A673 (cell line): ENCODE measurements around the gene ZNHIT1. TPM values are rescaled to one million over a fixed set of nuclear protein-coding genes. Genes with fewer than 3 reads are reported as not detected.

Source experiments
- BruUV-seq: library from RNA; stranded (reverse); fragments of 400-500 nt; replicated peaks from 2 replicates; lab custom pipeline; 2021; lab: Mats Ljungman, UMichigan
- CTCF ChIA-PET: fragments of 300-600 bp; sonication (Branson Sonifier 250); formaldehyde crosslinking; loops from one replicate; lab custom pipeline; 2022; ENCODE audit warnings: antibody characterized with exemption; lab: Charles Lee
- POLR2A ChIA-PET: fragments of 300-600 bp; sonication (Branson Sonifier 250); formaldehyde crosslinking; loops from one replicate; lab custom pipeline; 2022; ENCODE audit warnings: antibody characterized with exemption; ENCODE audit not compliant: low non-redundant PET; lab: Charles Lee
- DNase-seq: peaks from one replicate; pipeline ENCODE4 v3.0.0-alpha.2; 2015; ENCODE audit warnings: low spot score
- H3K27ac ChIP-seq: fragments of 200-600 bp; sonication (generic); 2 replicates; pipeline ENCODE4 v1.5.1; 2016; ENCODE audit warnings: mixed run types, low read depth, mild to moderate bottlenecking, mixed read lengths, antibody characterized with exemption, low read length; ENCODE audit not compliant: poor library complexity, severe bottlenecking
- H3K27me3 ChIP-seq: fragments of 200-600 bp; sonication (generic); replicated peaks from 2 replicates; pipeline ENCODE4 v1.6.1; 2017; ENCODE audit warnings: mixed run types, low read depth, mild to moderate bottlenecking, mixed read lengths, antibody characterized with exemption, low read length; ENCODE audit not compliant: insufficient read depth, poor library complexity
- H3K36me3 ChIP-seq: fragments of 200-600 bp; sonication (generic); 2 replicates; pipeline ENCODE4 v1.6.1; 2016; ENCODE audit warnings: mixed run types, mild to moderate bottlenecking, mixed read lengths, antibody characterized with exemption, low read length; ENCODE audit not compliant: insufficient read depth, poor library complexity, severe bottlenecking
- H3K4me1 ChIP-seq: fragments of 200-600 bp; sonication (generic); 2 replicates; pipeline ENCODE4 v1.6.1; 2017; ENCODE audit warnings: mixed run types, mild to moderate bottlenecking, mixed read lengths, antibody characterized with exemption, low read length; ENCODE audit not compliant: insufficient read depth, poor library complexity, severe bottlenecking
- H3K4me3 ChIP-seq: fragments of 200-600 bp; sonication (generic); 2 replicates; pipeline ENCODE4 v1.5.1; 2016; ENCODE audit warnings: low read depth, mixed run types, mild to moderate bottlenecking, mixed read lengths, low read length; ENCODE audit not compliant: poor library complexity, severe bottlenecking
- H3K9me3 ChIP-seq: fragments of 200-600 bp; sonication (generic); 2 replicates; pipeline ENCODE4 v1.6.1; 2016; ENCODE audit warnings: mixed run types, low read depth, mild to moderate bottlenecking, mixed read lengths, antibody characterized with exemption, low read length; ENCODE audit not compliant: poor library complexity, severe bottlenecking
- EZH2 ChIP-seq: fragments of 200-600 bp; sonication (generic); IDR thresholded peaks from 2 replicates; pipeline ENCODE4 v1.6.1; 2017; ENCODE audit warnings: borderline replicate concordance, low read depth, mild to moderate bottlenecking, mixed read lengths, antibody characterized with exemption, low read length; ENCODE audit not compliant: poor library complexity, severe bottlenecking
- intact Hi-C: fragments of 100-400 bp; cut with micrococcal nuclease; formaldehyde crosslinking; loops from one replicate; pipeline ENCODE4 v1.10.0; 2022; ENCODE audit not compliant: unreplicated experiment
- total RNA-seq: library from RNA; stranded (reverse); gene quantifications from 2 replicates; pipeline ENCODE4 v1.2.3, GENCODE V29; 2021
- TF ChIP-seq, protein P1 (sequence below): fragments of 300-800, 200-600 bp; sonication (generic); conservative IDR thresholded peaks from 2 replicates; pipeline ENCODE4 v1.5.1; 2017; ENCODE audit warnings: low read depth, mild to moderate bottlenecking, antibody characterized with exemption, low read length, moderate library complexity, mixed read lengths

The ZNHIT1 gene
- total RNA-seq, 1 experiment from 2014 or later: 65.1 TPM

GRCh38 chr7:101185258-101185839 lies 32.6 kb upstream of the ZNHIT1 start:
- H3K9me3 ChIP-seq: no peaks in the 10 kb centered on the region
- no peaks in the 10 kb centered on the region for H3K4me1 ChIP-seq
- H3K27ac ChIP-seq: no peak overlapping the region
- peaks cover 6% of the 10 kb centered on the region for H3K27me3 ChIP-seq
- TF ChIP-seq, protein P1, sequence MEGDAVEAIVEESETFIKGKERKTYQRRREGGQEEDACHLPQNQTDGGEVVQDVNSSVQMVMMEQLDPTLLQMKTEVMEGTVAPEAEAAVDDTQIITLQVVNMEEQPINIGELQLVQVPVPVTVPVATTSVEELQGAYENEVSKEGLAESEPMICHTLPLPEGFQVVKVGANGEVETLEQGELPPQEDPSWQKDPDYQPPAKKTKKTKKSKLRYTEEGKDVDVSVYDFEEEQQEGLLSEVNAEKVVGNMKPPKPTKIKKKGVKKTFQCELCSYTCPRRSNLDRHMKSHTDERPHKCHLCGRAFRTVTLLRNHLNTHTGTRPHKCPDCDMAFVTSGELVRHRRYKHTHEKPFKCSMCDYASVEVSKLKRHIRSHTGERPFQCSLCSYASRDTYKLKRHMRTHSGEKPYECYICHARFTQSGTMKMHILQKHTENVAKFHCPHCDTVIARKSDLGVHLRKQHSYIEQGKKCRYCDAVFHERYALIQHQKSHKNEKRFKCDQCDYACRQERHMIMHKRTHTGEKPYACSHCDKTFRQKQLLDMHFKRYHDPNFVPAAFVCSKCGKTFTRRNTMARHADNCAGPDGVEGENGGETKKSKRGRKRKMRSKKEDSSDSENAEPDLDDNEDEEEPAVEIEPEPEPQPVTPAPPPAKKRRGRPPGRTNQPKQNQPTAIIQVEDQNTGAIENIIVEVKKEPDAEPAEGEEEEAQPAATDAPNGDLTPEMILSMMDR: no peak
- no peak for TF ChIP-seq EZH2
- ChIA-PET POLR2A (no interaction called here), CTCF (no interaction called here)
- intact Hi-C loops: no loop called here
- DNase-seq: no peak
- no TSS peak for BruUV-seq
- H3K36me3 ChIP-seq: no peaks in the 10 kb centered on the region
- no peak overlapping the region for H3K4me3 ChIP-seq

- intact Hi-C loops: no loop called here
- no TSS peak for BruUV-seq
- DNase-seq: no peak
Observed at GRCh38 chr7:101186194-101186593, 31.8 kb upstream of the ZNHIT1 start.

DNA sequence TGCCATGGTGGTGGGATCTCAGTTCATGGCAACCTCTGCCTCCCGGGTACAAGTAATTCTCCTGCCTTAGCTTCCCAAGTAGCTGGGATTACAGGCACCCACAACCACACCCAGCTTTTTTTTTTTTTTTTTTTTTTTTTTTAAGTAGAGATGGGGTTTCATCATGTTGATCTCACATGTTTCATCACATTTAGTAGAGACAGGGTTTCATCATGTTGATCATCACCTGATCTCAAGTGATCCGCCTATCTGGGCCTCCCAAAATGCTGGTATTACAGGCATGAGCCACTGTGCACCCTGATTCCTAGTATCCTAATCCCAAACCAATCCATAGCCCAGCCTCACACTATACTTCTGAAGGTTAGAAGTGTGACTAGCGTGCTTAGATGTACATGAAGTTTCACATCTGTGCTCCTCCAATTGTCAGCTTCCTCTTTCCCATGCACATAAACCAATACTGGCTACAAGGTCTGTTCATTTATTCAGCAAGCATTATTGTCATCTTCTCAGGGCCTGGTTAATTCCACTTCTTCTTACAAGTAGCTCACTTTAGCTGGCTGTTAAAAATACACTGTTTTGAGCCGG lies 31.0 kb upstream of the ZNHIT1 start:
- H3K36me3 ChIP-seq: no peaks in the 10 kb centered on the region
- no peaks in the 10 kb centered on the region for H3K4me1 ChIP-seq
- no peak for DNase-seq
- no peaks in the 10 kb centered on the region for H3K9me3 ChIP-seq
- CTCF ChIA-PET: interaction anchor here (0.7 kb wide), 1 partner anchor 276 kb away, joined by 3 read pairs; no protein-coding TSS in a partner anchor
- no peak overlapping the region for H3K27ac ChIP-seq
- intact Hi-C loops: no loop called here
- no TSS peak for BruUV-seq
- POLR2A ChIA-PET: interaction anchor here (0.7 kb wide), 1 partner anchor 235 kb away, joined by 6 read pairs; no protein-coding TSS in a partner anchor
- H3K27me3 ChIP-seq: no peaks in the 10 kb centered on the region
- no peak overlapping the region for H3K4me3 ChIP-seq
- TF ChIP-seq, protein P1: no peak
- no peak for TF ChIP-seq EZH2

More at GRCh38 chr7:101186194-101186593, 31.8 kb upstream of the ZNHIT1 start:
- H3K4me1 ChIP-seq: no peaks in the 10 kb centered on the region
- no peaks in the 10 kb centered on the region for H3K27me3 ChIP-seq
- TF ChIP-seq EZH2: no peak
- TF ChIP-seq, protein P1: no peak
- no peaks in the 10 kb centered on the region for H3K9me3 ChIP-seq
- H3K27ac ChIP-seq: no peak overlapping the region
- no peak overlapping the region for H3K4me3 ChIP-seq
- ChIA-PET CTCF (interaction anchor here (0.7 kb wide), 1 partner anchor 277 kb away, joined by 3 read pairs; no protein-coding TSS in a partner anchor), POLR2A (no interaction called here)
- H3K36me3 ChIP-seq: no peaks in the 10 kb centered on the region
